ENCODE results near the gene INSM2.

INSM2 gene

DNA sequence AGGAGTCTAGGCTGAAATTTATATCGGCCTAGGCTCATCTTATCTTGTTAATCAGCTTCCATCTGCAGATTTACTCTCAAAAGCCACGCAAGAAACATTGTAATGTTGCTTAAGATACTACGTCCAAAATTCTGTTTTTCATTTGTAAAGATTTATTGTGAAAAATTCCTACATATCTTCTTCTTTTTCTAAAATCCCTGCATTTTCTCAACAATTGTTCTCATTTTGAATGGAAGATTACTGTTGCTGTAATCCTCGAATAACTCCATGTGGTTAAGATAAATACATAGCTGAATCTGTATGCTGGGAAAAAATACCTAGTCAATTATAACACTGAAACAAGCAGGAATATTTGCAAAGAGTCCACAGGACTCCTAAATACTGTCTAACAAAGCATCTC is 15.6 kb downstream of the INSM2 start:
- DNase-seq (ENCODE audit: low read depth): no peak

DNA sequence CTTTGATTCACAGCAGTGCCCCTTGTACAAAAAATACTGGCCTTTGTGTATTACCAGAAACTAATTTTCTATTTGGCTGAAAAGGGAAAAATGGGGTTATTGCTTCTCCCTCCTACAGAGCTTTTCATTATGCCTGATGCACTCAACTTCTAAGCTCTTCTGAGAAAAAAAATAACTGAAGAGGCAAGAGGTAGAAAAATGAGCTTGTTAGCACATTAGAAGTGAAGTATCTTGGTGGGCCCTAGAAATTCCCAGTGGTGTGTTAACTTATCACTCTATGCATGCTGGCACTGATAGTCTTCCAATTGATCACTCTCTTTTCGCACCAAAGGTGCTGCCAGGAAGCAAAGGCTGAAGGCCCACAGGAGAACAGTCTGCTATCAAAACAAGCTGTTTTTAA is 17.1 kb downstream of the INSM2 start:
- no peak for DNase-seq (ENCODE audit: low read depth)

DNA sequence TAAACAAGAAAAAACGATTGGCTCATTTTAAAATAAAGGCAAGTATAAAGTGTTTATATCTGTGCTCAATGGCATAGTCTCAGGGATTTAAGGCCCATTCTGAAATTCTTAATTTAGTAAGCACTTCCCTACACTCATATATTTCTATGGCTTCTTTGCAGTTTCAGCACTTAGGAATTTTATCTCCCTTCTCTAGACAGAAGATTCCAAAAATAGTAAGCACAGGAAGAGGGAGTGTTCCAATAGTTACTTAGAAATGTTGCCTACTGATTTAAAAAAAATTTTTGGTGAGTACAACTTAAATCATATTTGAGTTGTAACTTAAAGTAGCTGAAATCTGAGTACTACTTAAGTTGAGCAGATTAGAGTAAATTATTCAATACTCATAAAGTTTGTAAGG is 19.8 kb downstream of the INSM2 start:
- no peak for DNase-seq (ENCODE audit: low read depth)

DNA sequence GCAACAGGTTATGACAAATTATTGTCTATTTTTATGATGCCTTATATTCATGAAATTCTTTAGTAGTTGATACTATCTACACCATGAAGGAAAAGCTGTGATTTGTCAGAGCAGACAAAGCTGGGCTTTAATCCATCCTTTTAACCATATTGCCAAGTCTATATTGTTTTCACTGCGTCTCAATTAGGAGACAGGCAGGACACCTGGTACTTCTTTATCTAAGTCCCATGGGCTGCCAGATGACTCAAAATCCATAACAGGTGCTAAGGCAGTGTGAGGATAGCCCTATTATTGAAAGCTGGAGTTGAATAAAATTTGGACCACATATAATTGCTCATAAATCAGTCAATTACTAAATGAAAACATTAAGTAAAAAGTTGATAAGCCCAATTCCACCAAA is 22.6 kb downstream of the INSM2 start:
- no peak for DNase-seq (ENCODE audit: low read depth)

DNA sequence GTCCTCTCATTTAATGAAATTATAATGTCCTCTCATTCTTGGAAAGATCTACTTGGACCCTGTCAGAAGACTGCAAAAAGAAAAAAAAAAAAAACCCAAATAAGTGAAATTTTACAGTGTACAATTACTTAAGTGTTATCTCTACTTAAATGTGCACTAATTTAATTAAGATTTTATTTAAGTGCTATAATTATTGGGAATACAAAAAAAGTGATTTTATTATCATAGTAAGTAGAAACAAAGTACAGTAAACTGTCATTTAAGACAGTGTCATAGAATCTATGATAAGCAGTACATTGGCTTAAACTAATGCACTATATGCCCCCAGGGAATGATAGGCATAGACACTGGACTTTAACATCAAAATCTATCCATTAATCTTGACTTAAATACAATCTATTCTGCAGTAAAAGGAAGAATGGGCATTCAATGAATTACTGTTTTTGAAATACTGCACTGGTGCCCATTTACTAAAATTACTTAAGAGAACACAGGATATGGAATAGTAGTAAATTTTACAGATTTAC is 23.3 kb downstream of the INSM2 start:
- DNase-seq (ENCODE audit: low read depth): no peak

DNA sequence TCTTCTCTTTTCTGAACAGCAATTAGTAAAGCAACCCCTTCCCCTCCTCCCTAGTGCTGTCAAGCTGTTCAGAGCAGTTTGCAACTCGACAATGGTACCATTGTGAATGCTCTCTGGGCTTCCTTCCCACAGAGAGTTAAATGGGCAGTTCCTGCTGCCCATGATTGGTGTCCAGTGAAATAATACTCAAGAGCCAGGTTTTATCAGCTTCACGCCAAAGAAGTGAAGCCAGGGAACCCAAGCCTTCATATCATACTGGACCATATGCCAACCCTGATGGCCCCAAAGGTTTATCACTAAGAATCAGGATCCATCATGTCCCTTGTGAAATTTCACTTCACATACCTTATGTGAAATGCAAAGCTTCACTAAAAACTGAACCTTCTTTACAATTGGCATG is 24.7 kb downstream of the INSM2 start:
- DNase-seq (ENCODE audit: low read depth): no peak

DNA sequence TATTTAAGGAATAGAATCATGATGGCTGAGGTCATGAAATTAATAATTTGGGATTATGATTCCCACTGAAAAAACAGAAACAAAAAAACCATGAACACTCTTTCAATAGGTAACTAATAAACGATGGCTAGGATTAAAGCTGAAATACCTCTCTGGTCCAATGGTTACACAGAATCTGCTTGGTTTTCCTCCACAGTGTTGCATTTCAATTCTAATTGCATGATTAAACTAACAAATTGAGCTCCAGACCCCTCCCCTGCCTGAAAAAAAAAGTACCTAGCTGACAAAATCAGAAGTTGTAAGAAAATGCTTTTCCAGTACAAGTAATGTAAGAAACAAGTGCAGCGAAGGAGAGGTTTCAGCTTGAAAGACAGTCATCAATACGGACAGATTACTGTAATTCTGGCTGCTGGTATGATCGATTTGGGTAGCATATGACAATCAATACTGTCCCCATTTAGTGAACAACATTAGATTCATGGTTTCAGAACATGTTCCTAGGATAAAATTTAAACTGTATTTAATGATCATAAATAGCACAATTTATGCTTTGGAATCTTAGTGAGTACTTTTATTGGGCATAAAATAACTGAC is 32.0 kb downstream of the INSM2 start:
- DNase-seq (ENCODE audit: low read depth): no peak

DNA sequence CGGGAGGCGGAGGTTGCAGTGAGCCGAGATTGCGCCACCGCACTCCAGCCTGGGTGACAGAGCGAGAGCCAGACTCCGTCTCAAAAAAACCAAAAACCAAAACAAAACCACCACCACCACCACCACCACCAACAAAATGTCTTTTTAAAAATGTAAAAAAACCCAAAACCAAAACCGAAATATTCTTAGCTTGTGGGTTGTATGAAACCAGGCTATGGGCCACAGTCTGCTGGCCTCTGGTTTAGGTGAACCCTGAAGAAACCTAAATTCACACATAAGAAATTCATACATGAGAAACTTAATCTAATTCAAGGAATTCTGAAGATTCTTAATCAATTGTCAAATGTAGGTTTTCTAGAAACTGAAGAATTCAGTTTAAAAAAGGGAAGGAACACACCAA is 37.6 kb downstream of the INSM2 start:
- no peak for DNase-seq (ENCODE audit: low read depth)

DNA sequence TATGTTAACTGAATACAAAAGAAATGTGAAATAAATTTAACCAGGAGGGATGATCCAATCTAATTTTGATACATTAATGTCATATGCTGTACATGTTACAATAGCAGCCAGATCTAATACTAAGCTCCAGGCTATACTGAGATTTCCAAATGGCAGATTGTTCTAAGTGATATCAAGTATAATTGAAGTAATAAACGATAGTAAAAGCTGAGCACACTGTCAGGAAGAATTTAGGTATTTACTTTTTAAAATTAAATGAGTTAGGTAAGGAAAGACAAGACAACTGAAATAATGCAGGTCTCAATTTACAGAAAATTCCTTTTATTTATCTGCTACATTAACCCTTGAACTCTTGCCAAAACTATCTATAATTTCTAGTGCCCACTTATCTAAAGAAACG is 39.9 kb downstream of the INSM2 start:
- no peak for DNase-seq (ENCODE audit: low read depth)

DNA sequence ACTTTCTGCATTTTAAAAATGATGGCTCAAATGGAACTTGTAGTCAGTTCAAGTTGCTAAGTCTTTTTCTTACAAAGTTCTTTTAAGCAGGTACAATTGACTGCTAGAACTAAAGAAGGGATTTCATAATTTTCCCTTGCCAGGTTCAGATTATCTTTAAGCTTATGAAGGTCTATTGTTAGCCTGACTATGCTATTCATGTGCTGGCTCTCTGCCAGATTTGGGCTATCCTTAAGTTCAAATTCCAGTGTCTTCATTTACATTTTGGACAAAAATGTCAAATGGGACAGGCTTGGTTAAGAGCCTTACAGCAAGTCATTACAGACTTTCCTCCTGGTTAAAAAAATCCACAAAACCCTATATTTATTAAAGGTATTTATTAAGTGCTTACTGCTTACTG is 42.3 kb downstream of the INSM2 start:
- no peak for DNase-seq (ENCODE audit: low read depth)

DNA sequence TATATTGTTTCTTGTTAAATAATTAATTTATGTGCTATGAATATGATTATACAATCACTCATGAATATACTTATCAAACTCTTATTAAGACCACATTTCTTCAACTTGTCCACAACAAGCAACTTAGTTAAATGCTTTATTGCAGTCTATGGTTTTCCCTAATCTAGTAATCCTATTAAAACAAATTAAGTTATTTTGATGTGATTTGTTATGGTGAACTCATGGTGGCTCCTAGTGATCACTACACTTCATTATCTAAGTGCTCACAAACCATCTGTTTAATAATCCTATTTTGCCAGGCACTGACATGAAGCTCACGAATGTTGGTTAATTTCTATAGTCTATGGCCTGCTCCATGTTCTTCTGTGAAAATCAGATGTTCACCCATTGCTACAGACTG is 42.9 kb downstream of the INSM2 start:
- DNase-seq (ENCODE audit: low read depth): no peak

DNA sequence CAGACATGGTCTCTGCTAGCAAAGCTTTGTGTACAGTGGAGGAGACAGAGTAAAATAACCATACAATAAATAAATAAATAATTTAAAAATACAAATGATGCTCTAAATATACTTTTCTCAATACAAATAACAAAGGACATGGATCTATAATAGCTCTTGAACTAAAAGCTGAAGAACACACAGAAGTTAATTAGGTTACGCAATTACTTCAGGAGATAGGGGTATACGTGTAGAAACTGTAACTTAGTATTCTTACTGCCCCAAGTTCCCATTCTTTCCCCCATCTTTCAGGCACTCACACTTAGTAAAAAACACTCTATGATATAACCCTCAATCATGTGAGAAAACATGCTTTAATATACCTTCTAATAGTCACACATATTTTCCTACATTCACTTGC is 44.2 kb downstream of the INSM2 start:
- DNase-seq (ENCODE audit: low read depth): no peak

DNA sequence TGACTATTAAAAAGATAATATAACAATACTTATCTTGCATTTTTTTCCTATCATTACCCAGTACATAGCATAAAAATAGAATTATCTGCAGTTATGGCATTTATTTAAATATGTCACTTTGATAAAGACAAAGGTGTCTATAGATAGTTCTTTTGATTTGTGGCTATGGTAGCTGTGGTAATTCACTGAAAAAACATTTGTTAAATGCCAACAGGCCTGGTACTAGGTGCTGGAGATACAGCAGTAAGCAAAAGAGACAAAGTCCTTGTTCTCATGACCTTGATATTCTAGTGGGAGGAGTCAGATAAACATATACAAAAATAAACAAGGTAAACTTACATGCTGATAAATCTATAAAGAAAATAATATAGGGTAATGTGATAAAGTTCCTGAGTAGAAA is 44.7 kb downstream of the INSM2 start:
- DNase-seq (ENCODE audit: low read depth): no peak

Data from CMK (cell line).